Heart left ventricle (tissue), 16 donors: ENCODE measurements around the gene ZFP57. TPM values are rescaled to one million over a fixed set of nuclear protein-coding genes. Genes with fewer than 3 reads are reported as not detected.

Source experiments
- ATAC-seq, 4 donors: fragments of 200-7000 bp; cut with Tn5 transposase; one replicate each; pipeline ENCODE4 v1.9.1; 2020 to 2022; ENCODE audit warnings: moderate library complexity in 4 of 4, mild to moderate bottlenecking in 3 of 4, moderate number of reproducible peaks in 1 of 4
- DNase-seq, 5 donors: peaks; one replicate each; pipeline ENCODE4 v3.0.0-alpha.2; 2020
- H3K27ac ChIP-seq, 12 donors: fragments of 200-600 bp; sonication (generic) in 4 of 12; one replicate each; pipeline versions ENCODE4 v1.5.0 to v1.8.0; 2016 to 2022; ENCODE audit warnings: mild to moderate bottlenecking in 2 of 12
- H3K27me3 ChIP-seq, 9 donors: fragments of 200-600 bp; sonication (generic) in 2 of 9; one replicate each; pipeline versions ENCODE4 v1.5.1 to v1.8.0; 2016 to 2022; ENCODE audit warnings: mild to moderate bottlenecking in 3 of 9
- H3K36me3 ChIP-seq, 9 donors: fragments of 200-600 bp; sonication (generic) in 2 of 9; one replicate each; pipeline versions ENCODE4 v1.5.0 to v1.8.0; 2018 to 2022; ENCODE audit warnings: mild to moderate bottlenecking in 2 of 9
- H3K4me1 ChIP-seq, 12 donors: fragments of 200-600 bp; sonication (generic) in 4 of 12; one replicate each; pipeline versions ENCODE4 v1.5.0 to v1.8.0; 2016 to 2022; ENCODE audit warnings: mild to moderate bottlenecking in 3 of 12
- H3K4me3 ChIP-seq, 12 donors: fragments of 200-600 bp; sonication (generic) in 4 of 12; one replicate each; pipeline versions ENCODE4 v1.5.0 to v1.8.0; 2017 to 2022; ENCODE audit warnings: mild to moderate bottlenecking in 9 of 12, moderate library complexity in 4 of 12
- H3K9me3 ChIP-seq, 12 donors: fragments of 200-600 bp; sonication (generic) in 4 of 12; one replicate each; pipeline versions ENCODE4 v1.5.0 to v1.8.0; 2016 to 2022; ENCODE audit warnings: mild to moderate bottlenecking in 1 of 12
- POLR2A ChIP-seq, 2 donors: fragments of 450-650 bp; IDR thresholded peaks; one replicate each; pipeline ENCODE4 v1.6.1; 2017; ENCODE audit warnings: antibody characterized with exemption in 2 of 2, mild to moderate bottlenecking in 2 of 2, moderate library complexity in 2 of 2
- WGBS, 4 donors: extraction: QIAGEN DNeasy Blood & Tissue Kit in 2 of 4; methylation state at CpG; one replicate each; pipeline versions ENCODE4 v1.1.5 to v1.1.7; 2013 to 2018; 5-methylcytosine and 5-hydroxymethylcytosine counted together
- intact Hi-C, 10 donors: fragments of 100-400 bp; cut with DNase I; formaldehyde crosslinking; loops; one replicate each; pipeline versions ENCODE4 v1.11.1 to v1.14.2; 2022
- polyA plus RNA-seq, 2 donors: library from polyadenylated mRNA; stranded (reverse); fragments of 200-250 nt; gene quantifications; one replicate each; pipeline ENCODE4 v1.2.3, GENCODE V29; 2013
- total RNA-seq, 9 donors: library from RNA; depleted of rRNA in 2 of 9; stranded (reverse); fragments of >200 nt in 2 of 9; fragmentation: NEBNext Ultra II Directional in 3 of 9; extraction: Animal tissue kit (Norgen Biotek cat#: 25700) in 3 of 9; gene quantifications; one replicate each; pipeline versions ENCODE4 v1.1.0 to v1.2.4, GENCODE V29; 2016 to 2023
- TF ChIP-seq, protein P1 (sequence below), 12 donors: fragments of 200-600 bp; sonication (generic) in 4 of 12; IDR thresholded peaks; one replicate each; pipeline versions ENCODE4 v1.5.0 to v1.8.0; 2018 to 2022; ENCODE audit warnings: antibody characterized with exemption in 12 of 12, mild to moderate bottlenecking in 5 of 12
- donor health status: ischemic (EF 13 %, LVEDD 7.1; RV severe dilation, severe dysfunction).
- donor health status: healthy with polysubstance abuse.
- donor health status: DM: no; HTN: yes; CAD: no.
- donor health status: DM: no; HTN: no; CAD: no.
- donor health status: ischemic (EF 25% LVEDD 6.9; RV normal size, moderate dysfunction).
- donor health status: ischemic (EF 25% LVEDD 5.7; RV mildly dilated, moderate dysfunction).
- donor health status: healthy.
- donor health status: DM: yes; HTN: yes; CAD: no.
- donor health status: ischemic (EF 35%, LVEDD 5.7; RV mildly dilated, moderate dysfunction).
- donor health status: nonischemic (EF 11% LVEDD 7.7; RV severe dilation, severe dysfunction).
- donor health status: DM: yes; HTN: yes; CAD: no.
- donor health status: PGD.
- donor health status: ischemic (EF 29% LVEDD 5.4; RV normal size, mild dysfunction).
- donor health status: nonischemic (EF 23%, LVEDD 6.1; RV moderate dilation, normal function).

Gene ZFP57
- total and polyA plus RNA-seq, 11 donors, result 0.06 to 18.1 (median 2.8) TPM; not detected in 7

DNA sequence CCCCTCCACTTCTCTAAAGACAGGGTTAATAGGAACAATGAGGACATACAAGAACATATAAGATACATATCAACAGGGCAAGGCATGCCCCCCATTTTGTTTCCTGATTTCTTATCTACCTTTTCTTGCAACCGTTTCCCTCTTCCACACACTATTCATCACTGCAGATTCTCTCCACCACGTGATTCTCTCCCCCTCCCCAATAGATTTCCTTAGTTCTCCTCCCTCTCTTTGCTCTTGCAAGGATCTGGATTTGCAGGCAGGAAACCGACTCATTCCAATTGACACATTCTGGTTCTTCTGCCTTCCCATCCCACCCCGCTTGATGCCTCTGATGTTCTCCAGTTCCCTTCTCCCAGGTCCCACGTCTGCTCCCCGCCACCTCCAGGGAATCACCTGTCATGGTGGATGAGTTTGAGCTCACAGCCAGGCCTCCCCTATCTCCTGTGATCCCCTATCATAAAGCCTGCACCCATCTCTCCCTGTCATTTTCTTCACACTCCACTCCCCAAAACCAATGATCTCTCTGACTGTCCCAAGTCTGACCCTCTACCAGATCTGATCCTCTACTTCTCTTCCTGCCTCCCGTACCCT, 55.5 kb downstream of the ZFP57 start:
- ATAC-seq (no peak), DNase-seq (no peak)
- Histone ChIP-seq H3K4me3 (no peak overlapping the region), H3K27me3 (peaks cover 0 to 4% (median 0%) of the 10 kb centered on the region in 9 donors), H3K27ac (no peak overlapping the region), H3K9me3 (no peaks in the 10 kb centered on the region), H3K36me3 (peaks cover 0 to 37% (median 23%) of the 10 kb centered on the region in 9 donors), H3K4me1 (peaks cover 0 to 24% (median 12%) of the 10 kb centered on the region in 12 donors)
- intact Hi-C loops, result no loop called here
- TF ChIP-seq, protein P1, sequence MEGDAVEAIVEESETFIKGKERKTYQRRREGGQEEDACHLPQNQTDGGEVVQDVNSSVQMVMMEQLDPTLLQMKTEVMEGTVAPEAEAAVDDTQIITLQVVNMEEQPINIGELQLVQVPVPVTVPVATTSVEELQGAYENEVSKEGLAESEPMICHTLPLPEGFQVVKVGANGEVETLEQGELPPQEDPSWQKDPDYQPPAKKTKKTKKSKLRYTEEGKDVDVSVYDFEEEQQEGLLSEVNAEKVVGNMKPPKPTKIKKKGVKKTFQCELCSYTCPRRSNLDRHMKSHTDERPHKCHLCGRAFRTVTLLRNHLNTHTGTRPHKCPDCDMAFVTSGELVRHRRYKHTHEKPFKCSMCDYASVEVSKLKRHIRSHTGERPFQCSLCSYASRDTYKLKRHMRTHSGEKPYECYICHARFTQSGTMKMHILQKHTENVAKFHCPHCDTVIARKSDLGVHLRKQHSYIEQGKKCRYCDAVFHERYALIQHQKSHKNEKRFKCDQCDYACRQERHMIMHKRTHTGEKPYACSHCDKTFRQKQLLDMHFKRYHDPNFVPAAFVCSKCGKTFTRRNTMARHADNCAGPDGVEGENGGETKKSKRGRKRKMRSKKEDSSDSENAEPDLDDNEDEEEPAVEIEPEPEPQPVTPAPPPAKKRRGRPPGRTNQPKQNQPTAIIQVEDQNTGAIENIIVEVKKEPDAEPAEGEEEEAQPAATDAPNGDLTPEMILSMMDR (IDR thresholded peaks at IDR 0.05), result no peak
- no peak for TF ChIP-seq POLR2A (IDR thresholded peaks at IDR 0.05)
- 69 to 71% (median 70%) methylated on average over 7 of the region's 7 CpGs for WGBS, 4 donors

DNA sequence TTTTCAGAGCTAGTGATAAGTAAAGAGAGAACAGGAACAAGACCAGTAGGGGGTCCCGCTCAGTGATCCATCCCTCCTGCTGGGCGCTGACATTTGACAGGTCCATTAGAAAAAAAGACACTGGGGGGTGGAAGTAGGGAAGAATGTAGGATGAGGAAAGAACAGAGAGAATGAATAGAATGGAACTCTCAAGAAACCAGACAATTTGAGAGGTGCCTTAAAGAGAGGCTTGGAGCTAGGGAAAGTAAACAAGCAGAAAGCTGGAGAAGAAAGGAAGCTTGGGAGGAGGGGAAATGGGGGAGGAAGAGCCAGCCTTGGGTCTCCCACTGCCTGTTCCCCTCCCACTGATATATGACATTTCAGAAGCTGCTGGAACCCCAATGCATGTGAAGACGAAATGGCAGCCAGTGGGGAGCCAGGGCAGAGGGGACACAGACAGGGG, 56.4 kb downstream of the ZFP57 start:
- 88 to 92% (median 89%) methylated on average over 3 of the region's 3 CpGs for WGBS, 4 donors
- no peak for TF ChIP-seq POLR2A (IDR thresholded peaks at IDR 0.05)
- TF ChIP-seq, protein P1 (IDR thresholded peaks at IDR 0.05), result no peak
- Histone ChIP-seq H3K27ac (no peak overlapping the region), H3K4me3 (no peak overlapping the region), H3K9me3 (no peaks in the 10 kb centered on the region), H3K36me3 (peaks cover 0 to 45% (median 32%) of the 10 kb centered on the region in 9 donors), H3K27me3 (no peaks in the 10 kb centered on the region), H3K4me1 (peaks cover 0 to 24% (median 11%) of the 10 kb centered on the region in 12 donors)
- intact Hi-C loops, result no loop called here
- DNase-seq, result no peak
- no peak for ATAC-seq

Other genes starting within 250 kb of the ZFP57 start
- not detected for gene OR10C1, start 241.8 kb downstream of the ZFP57 start, total RNA-seq
- not detected for gene OR10C1, start 241.8 kb downstream of the ZFP57 start, polyA plus RNA-seq
- not detected for gene OR11A1, start 224.1 kb downstream of the ZFP57 start, total RNA-seq
- not detected for gene OR11A1, start 224.1 kb downstream of the ZFP57 start, polyA plus RNA-seq
- not detected for gene OR2H1, start 224.0 kb downstream of the ZFP57 start, total RNA-seq
- not detected for gene OR2H1, start 224.0 kb downstream of the ZFP57 start, polyA plus RNA-seq
- not detected for gene MAS1L, start 193.2 kb downstream of the ZFP57 start, total RNA-seq
- gene MAS1L, start 193.2 kb downstream of the ZFP57 start, polyA plus RNA-seq, result not detected
- 10 to 100 TPM in 2 of 9 donors, under 1 TPM in 1, not detected in 6; 0.26 to 61.7 (median 11.6) TPM for gene UBD, start 121.4 kb downstream of the ZFP57 start, total RNA-seq
- gene UBD, start 121.4 kb downstream of the ZFP57 start, polyA plus RNA-seq, result under 1 TPM in 1 of 2 donors, not detected in 1; 0.21 TPM
- not detected for gene OR2H2, start 96.0 kb downstream of the ZFP57 start, total RNA-seq
- gene OR2H2, start 96.0 kb downstream of the ZFP57 start, polyA plus RNA-seq, result not detected
- gene GABBR1, start 48.0 kb downstream of the ZFP57 start, total RNA-seq, result 10 to 100 TPM; 11.6 to 30.8 (median 18.1) TPM
- 10 to 100 TPM; 11.7 to 25.4 TPM for gene GABBR1, start 48.0 kb downstream of the ZFP57 start, polyA plus RNA-seq
- 1 to 10 TPM in 8 of 9 donors, under 1 TPM in 1; 0.50 to 7.4 (median 2.7) TPM for gene MOG, start 24.1 kb downstream of the ZFP57 start, total RNA-seq
- gene MOG, start 24.1 kb downstream of the ZFP57 start, polyA plus RNA-seq, result 1 to 10 TPM in 1 of 2 donors, under 1 TPM in 1; 0.19 to 2.9 TPM
- gene HLA-F, start 42.3 kb upstream of the ZFP57 start, total RNA-seq, result 100 to 1,000 TPM in 1 of 9 donors, 10 to 100 TPM in 8; 23.1 to 228 (median 34.7) TPM
- gene HLA-F, start 42.3 kb upstream of the ZFP57 start, polyA plus RNA-seq, result 10 to 100 TPM; 44.2 to 44.6 TPM
- under 1 TPM in 3 of 9 donors, not detected in 6; 0.23 to 0.77 (median 0.64) TPM for gene HLA-G, start 146.7 kb upstream of the ZFP57 start, total RNA-seq
- gene HLA-G, start 146.7 kb upstream of the ZFP57 start, polyA plus RNA-seq, result under 1 TPM in 1 of 2 donors, not detected in 1; 0.24 TPM